OCI-LY3 (cell line): ENCODE results near the gene POFUT2.

Experiments used
- CTCF ChIP-seq: fragments of 200-600, 300-600 bp; sonication (generic); IDR thresholded peaks from 2 replicates; pipeline ENCODE4 v1.5.1; 2014; ENCODE audit warnings: antibody characterized with exemption, low read length, low read depth
- EZH2phosphoT487 ChIP-seq: fragments of 200-600 bp; shearing (Covaris generic); IDR thresholded peaks from 2 replicates; pipeline ENCODE4 v1.6.1; 2018; ENCODE audit warnings: antibody characterized with exemption, mixed run types, low read depth

DNA sequence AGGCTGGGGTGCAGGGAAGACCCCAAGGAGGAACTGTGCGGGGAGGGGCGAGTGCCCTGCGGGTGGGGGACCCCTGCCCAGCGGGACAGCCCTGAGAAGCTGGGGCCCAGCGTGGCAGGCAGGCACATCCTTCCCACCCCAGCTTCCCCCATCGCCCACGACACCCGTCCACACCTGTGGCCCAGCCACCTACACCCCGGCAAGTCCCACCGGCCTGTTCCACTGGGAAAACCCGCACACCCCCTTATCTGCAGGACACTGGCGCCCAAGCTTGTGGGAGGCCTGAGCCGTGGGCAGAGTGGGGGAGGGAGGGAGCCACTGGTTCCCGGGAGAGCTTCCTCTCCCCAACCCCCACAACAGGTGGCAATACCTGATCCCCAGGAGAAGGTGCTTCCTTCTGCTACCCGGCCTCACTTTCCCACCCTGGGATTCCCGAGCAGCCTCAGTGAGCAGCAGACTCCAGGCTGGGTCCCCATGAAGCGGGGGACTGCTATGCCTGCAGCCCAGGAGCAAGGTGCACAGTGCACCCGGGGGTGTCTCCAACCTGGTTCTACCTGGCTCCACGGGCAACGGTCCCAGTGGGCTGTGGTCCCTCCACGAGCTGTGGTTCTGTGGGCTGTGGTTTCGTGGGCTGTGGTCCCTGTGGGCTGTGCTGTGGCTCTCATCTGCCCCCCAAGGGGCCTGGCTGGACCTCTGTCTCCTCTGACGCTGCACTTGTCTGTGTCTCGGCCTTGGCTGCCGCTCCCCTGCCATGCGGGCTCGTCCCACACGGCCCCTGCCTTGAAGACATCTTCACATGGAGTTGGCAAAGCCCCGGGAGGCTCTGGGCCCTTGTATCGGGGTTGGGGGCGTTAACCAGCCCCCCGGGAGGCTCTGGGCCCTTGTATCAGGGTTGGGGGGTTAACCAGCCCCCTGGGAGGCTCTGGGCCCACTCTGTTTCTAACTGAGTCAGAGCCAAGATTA is 37.8 kb upstream of the POFUT2 start:
- TF ChIP-seq CTCF (no peak), EZH2phosphoT487 (no peak)
